GM12801 (cell line): ENCODE results near the gene MRPL10.

Source experiments
- TF ChIP-seq, protein P1 (sequence below): IDR thresholded peaks from one replicate; pipeline ENCODE4 v1.5.1; 2011; ENCODE audit warnings: control low read depth; ENCODE audit not compliant: insufficient read length; ENCODE audit errors: extremely low read depth

The MRPL10 gene

DNA sequence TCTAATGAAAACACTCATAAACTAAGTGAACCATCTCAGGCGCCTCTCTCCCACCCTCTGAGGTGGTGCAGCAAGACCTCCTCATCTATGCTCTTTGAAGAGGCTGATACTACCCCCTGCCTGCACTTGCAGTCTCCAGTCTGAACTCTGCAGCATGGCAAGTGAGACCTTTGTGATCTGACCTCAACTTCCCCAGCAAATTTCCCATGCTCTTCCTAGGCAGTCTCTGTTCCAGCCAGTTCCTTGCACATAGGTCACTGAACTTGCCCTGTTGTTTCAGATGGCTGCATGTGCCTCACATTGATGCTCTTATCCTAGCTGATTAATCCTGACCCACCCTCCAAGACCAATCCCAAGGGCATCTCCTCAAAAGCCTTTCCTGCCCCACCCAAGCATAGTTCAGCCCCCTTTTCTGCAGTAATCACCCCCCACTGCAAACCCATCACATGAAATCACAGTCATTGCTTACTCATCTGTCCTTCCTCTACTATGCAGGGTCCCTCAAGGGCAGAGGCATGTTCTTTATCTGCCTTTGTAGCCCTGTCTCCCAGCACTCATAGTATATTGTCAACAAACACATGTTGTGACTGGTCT lies 56.3 kb downstream of the MRPL10 start:
- TF ChIP-seq, protein P1, sequence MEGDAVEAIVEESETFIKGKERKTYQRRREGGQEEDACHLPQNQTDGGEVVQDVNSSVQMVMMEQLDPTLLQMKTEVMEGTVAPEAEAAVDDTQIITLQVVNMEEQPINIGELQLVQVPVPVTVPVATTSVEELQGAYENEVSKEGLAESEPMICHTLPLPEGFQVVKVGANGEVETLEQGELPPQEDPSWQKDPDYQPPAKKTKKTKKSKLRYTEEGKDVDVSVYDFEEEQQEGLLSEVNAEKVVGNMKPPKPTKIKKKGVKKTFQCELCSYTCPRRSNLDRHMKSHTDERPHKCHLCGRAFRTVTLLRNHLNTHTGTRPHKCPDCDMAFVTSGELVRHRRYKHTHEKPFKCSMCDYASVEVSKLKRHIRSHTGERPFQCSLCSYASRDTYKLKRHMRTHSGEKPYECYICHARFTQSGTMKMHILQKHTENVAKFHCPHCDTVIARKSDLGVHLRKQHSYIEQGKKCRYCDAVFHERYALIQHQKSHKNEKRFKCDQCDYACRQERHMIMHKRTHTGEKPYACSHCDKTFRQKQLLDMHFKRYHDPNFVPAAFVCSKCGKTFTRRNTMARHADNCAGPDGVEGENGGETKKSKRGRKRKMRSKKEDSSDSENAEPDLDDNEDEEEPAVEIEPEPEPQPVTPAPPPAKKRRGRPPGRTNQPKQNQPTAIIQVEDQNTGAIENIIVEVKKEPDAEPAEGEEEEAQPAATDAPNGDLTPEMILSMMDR, result no peak

DNA sequence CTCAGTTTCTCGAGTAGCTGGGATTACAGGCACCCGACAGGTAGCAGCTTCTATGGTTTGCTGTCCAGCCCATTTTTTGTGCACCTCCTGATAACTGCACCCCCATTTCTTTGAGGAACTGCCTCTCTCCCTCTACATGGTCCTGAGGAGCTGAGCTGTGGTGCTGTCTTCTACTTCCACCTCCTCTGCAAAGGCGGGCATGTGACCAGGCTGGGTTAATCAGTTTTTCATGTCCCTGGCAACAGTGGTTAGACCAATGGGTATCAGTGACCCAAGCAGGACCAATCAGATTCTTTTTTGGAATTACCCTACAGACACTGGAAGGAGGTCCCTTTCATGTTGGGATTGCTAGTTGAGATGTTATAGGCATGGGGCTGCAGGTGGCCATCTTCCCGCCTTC lies 57.0 kb downstream of the MRPL10 start:
- TF ChIP-seq, protein P1, result no peak
